G401 (cell line): ENCODE results near the gene FBF1. TPM values are rescaled to one million over a fixed set of nuclear protein-coding genes. Genes with fewer than 3 reads are reported as not detected.
"Not testable (repeated sequence)": the region's sequence is repeated elsewhere in the genome, so short reads cannot be mapped to it uniquely, and the experiment has no call there.

Experiments
- DNase-seq: peaks from one replicate; pipeline ENCODE4 v3.0.0-alpha.2; 2015; ENCODE audit warnings: low spot score
- in situ Hi-C: cut with HindIII; loops from 2 replicates; pipeline ENCODE4 v1.10.0; 2016; ENCODE audit warnings: low sequenced_read_pairs, mixed read lengths
- total RNA-seq: library from RNA; depleted of rRNA; stranded (reverse); fragments of >200 nt; shearing (Covaris generic); gene quantifications from 2 replicates; pipeline ENCODE4 v1.2.3, GENCODE V29; 2014; rRNA removed

The FBF1 gene
- total RNA-seq, 1 experiment from 2014 or later = 21.6 TPM

- in situ Hi-C loops, DNase-seq: not testable (repeated sequence)
Measured at GRCh38 chr17:75868730-75869281, 72.0 kb downstream of the FBF1 start.

GRCh38 chr17:75865404-75866188 is 75.2 kb downstream of the FBF1 start:
- in situ Hi-C loops, DNase-seq: not testable (repeated sequence)

GRCh38 chr17:75864887-75865286 is 76.0 kb downstream of the FBF1 start:
- in situ Hi-C loops, DNase-seq: not testable (repeated sequence)

GRCh38 chr17:75864448-75864871 is 76.4 kb downstream of the FBF1 start:
- in situ Hi-C loops = no loop called here
- no peak for DNase-seq

- in situ Hi-C loops = no loop called here
Measured at GRCh38 chr17:75861927-75862317, 78.9 kb downstream of the FBF1 start.

More at GRCh38 chr17:75861927-75862317, 78.9 kb downstream of the FBF1 start:
- no peak for DNase-seq

Other genes with a start within 250 kb of the FBF1 start
- 0.06 TPM in 1 of 2 replicates, not detected in the other for gene ITGB4, start 219.6 kb downstream of the FBF1 start, total RNA-seq
- gene GALK1, start 175.8 kb downstream of the FBF1 start, total RNA-seq = 68.3 and 87.8 TPM in 2 replicates
- gene UNK, start 156.2 kb downstream of the FBF1 start, total RNA-seq = 19.1 and 19.6 TPM in 2 replicates
- 2.8 and 6.0 TPM in 2 replicates for gene UNC13D, start 96.6 kb downstream of the FBF1 start, total RNA-seq
- 18.6 and 18.7 TPM in 2 replicates for gene WBP2, start 85.7 kb downstream of the FBF1 start, total RNA-seq
- 2.1 and 2.7 TPM in 2 replicates for gene TRIM47, start 62.5 kb downstream of the FBF1 start, total RNA-seq
- 37.5 and 41.7 TPM in 2 replicates for gene TRIM65, start 44.1 kb downstream of the FBF1 start, total RNA-seq
- gene MRPL38, start 36.2 kb downstream of the FBF1 start, total RNA-seq = 102 and 134 TPM in 2 replicates
- 27.7 and 32.2 TPM in 2 replicates for gene ACOX1, start 38.1 kb upstream of the FBF1 start, total RNA-seq
- 31.4 and 39.4 TPM in 2 replicates for gene TEN1, start 38.2 kb upstream of the FBF1 start, total RNA-seq
- gene CDK3, start 59.8 kb upstream of the FBF1 start, total RNA-seq = 0.68 and 2.5 TPM in 2 replicates
- gene EVPL, start 86.3 kb upstream of the FBF1 start, total RNA-seq = 0.80 and 5.4 TPM in 2 replicates
- 73.7 and 87.2 TPM in 2 replicates for gene SRP68, start 131.5 kb upstream of the FBF1 start, total RNA-seq
- 0.95 TPM in 1 of 2 replicates, not detected in the other for gene GALR2, start 133.7 kb upstream of the FBF1 start, total RNA-seq
- gene ZACN, start 138.1 kb upstream of the FBF1 start, total RNA-seq = not detected in 2 replicates
- gene EXOC7, start 162.7 kb upstream of the FBF1 start, total RNA-seq = 83.1 and 92.2 TPM in 2 replicates
- gene FOXJ1, start 200.2 kb upstream of the FBF1 start, total RNA-seq = 0.62 and 0.85 TPM in 2 replicates